ENCODE results near the gene RPS6KA2. TPM values are rescaled to one million over a fixed set of nuclear protein-coding genes. Genes with fewer than 3 reads are reported as not detected.

Gene RPS6KA2
- total RNA-seq, 1 experiment from 2014 or later: 12.3 TPM

DNA sequence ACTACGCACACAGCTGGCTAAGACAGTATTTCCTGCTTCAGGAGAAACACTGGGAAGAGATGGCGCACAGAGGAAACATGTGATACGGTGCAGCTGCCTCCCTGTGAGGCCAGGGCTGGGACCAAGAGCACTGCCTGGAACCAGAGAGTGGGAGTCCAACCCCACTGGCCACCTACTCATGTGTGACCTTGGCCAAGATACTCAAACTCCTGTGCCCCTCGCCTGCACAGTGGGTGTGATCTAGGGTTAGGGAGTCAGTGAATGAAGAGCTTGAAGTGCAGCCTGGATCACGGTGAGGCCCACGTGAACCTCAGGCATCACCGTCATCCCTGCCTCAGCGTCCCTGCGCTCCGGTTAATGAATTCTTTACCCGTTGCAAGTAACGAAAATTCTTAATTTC lies 202.6 kb downstream of the RPS6KA2 start:
- Histone ChIP-seq H3K9me3 (ENCODE audit: control insufficient read depth, low read depth, low read length) (no peaks in the 10 kb centered on the region), H3K27ac (ENCODE audit: insufficient read length, low read depth, low read length) (no peak overlapping the region), H2AK5ac (ENCODE audit: insufficient read length, low read length) (no peak overlapping the region), H3K4me1 (ENCODE audit: insufficient read depth, low read length) (no peaks in the 10 kb centered on the region), H4K8ac (replicated peaks; ENCODE audit: insufficient read length, low read depth, low read length) (no peak overlapping the region), H4K5ac (ENCODE audit: insufficient read length, low read depth, low read length) (no peak overlapping the region), H3K79me1 (ENCODE audit: insufficient read depth, low read depth, low read length, poor library complexity, severe bottlenecking) (no peaks in the 10 kb centered on the region), H3K79me2 (ENCODE audit: insufficient read depth, low read length) (no peaks in the 10 kb centered on the region), H3K4me2 (ENCODE audit: insufficient read depth, insufficient read length, low read length) (no peak overlapping the region), H3K23ac (ENCODE audit: insufficient read length, low read depth, low read length) (no peak overlapping the region), H2BK12ac (ENCODE audit: insufficient read length, low read depth, low read length) (no peak overlapping the region), H3K23me2 (ENCODE audit: insufficient read length, low read depth, low read length, poor library complexity, severe bottlenecking) (no peaks in the 10 kb centered on the region), H4K20me1 (ENCODE audit: control insufficient read depth, insufficient read depth, insufficient read length) (no peaks in the 10 kb centered on the region), H4K91ac (ENCODE audit: insufficient read length, low read depth, low read length) (no peak overlapping the region), H3K14ac (ENCODE audit: insufficient read depth, low read length) (no peak overlapping the region), H3K9ac (ENCODE audit: extremely low read depth, insufficient read length, low read length) (no peak overlapping the region), H3K4ac (ENCODE audit: low read depth, low read length) (no peak overlapping the region), H3K56ac (ENCODE audit: insufficient read length, low read depth, low read length) (no peak overlapping the region), H2BK5ac (ENCODE audit: insufficient read length, low read length) (no peak overlapping the region), H3K27me3 (ENCODE audit: insufficient read depth, low read length) (no peaks in the 10 kb centered on the region), H2AFZ (ENCODE audit: low read length) (no peak overlapping the region), H3T11ph (ENCODE audit: low read length) (no peak overlapping the region), H2BK20ac (ENCODE audit: low read depth, low read length, poor library complexity, severe bottlenecking) (no peak overlapping the region), H2BK120ac (ENCODE audit: low read depth, low read length, poor library complexity, severe bottlenecking) (no peak overlapping the region), H3K18ac (ENCODE audit: insufficient read length, low read depth, low read length) (no peak overlapping the region), H2BK15ac (ENCODE audit: low read depth, low read length) (no peak overlapping the region)
- TF ChIP-seq, protein P1, sequence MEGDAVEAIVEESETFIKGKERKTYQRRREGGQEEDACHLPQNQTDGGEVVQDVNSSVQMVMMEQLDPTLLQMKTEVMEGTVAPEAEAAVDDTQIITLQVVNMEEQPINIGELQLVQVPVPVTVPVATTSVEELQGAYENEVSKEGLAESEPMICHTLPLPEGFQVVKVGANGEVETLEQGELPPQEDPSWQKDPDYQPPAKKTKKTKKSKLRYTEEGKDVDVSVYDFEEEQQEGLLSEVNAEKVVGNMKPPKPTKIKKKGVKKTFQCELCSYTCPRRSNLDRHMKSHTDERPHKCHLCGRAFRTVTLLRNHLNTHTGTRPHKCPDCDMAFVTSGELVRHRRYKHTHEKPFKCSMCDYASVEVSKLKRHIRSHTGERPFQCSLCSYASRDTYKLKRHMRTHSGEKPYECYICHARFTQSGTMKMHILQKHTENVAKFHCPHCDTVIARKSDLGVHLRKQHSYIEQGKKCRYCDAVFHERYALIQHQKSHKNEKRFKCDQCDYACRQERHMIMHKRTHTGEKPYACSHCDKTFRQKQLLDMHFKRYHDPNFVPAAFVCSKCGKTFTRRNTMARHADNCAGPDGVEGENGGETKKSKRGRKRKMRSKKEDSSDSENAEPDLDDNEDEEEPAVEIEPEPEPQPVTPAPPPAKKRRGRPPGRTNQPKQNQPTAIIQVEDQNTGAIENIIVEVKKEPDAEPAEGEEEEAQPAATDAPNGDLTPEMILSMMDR (conservative IDR thresholded peaks at IDR 0.05): no peak
- H3K4me1 Mint-ChIP-seq: peaks cover 6 to 8% of the 10 kb centered on the region in 2 experiments
- no peaks in the 10 kb centered on the region for H3K27me3 Mint-ChIP-seq (ENCODE audit: low read depth)
- no CpG with 5 or more reads among the region's 12 CpGs for WGBS (ENCODE audit: extremely low coverage, insufficient read length, low lambda C conversion rate)
- no peak overlapping the region for H3K27ac Mint-ChIP-seq
- no peak for DNase-seq
- H3K4me3 Mint-ChIP-seq: no peak overlapping the region
- peaks cover 3 to 4% of the 10 kb centered on the region in 2 experiments; a peak in 2 of 5 replicates for H3K9me3 Mint-ChIP-seq
- peaks cover 7 to 14% (median 11%) of the 10 kb centered on the region in 3 experiments; a peak in 5 of 7 replicates for H3K36me3 Mint-ChIP-seq (ENCODE audit: insufficient read depth in 1 of 3, low read depth in 3 of 3)
